K562 (cell line): Measurements from ENCODE around the gene SLC7A4. TPM values are rescaled to one million over a fixed set of nuclear protein-coding genes. Genes with fewer than 3 reads are reported as not detected.

Source experiments
- ATAC-seq: fragments of 200-7000 bp; cut with Tn5 transposase; 3 replicates; pipeline ENCODE4 v1.9.1; 2020; ENCODE audit warnings: moderate library complexity
- BruUV-seq: library from RNA; stranded (reverse); fragments of 400-500 nt; replicated peaks from 2 replicates; lab custom pipeline; 2021; lab: Mats Ljungman, UMichigan
- CTCF ChIA-PET: fragments of 300-600 bp; formaldehyde crosslinking; extraction: SDS; loops from one replicate; lab custom pipeline; 2021; ENCODE audit warnings: low intra/inter-chr PET ratio; lab: Yijun Ruan, JAX
- POLR2A ChIA-PET: fragments of 300-600, 350-650 bp; sonication (Branson Sonifier 250); formaldehyde crosslinking; extraction: SDS; loops from one replicate; lab custom pipeline; 2021; ENCODE audit warnings: antibody characterized with exemption, inconsistent platforms; lab: Yijun Ruan, JAX
- DNase-seq, 4 experiments: peaks; one replicate each; pipeline versions ENCODE4 v3.0.0 to v3.0.0-alpha.2; 2011 to 2018; ENCODE audit warnings: low spot score in 3 of 4, mixed read lengths in 3 of 4; ENCODE audit errors: extremely low read depth in 1 of 4
- FAIRE-seq: peaks from 2 replicates; lab custom pipeline; 2011; peaks lifted over from hg19 to GRCh38; lab: Jason Lieb, UNC
- H2AFZ ChIP-seq: 2 replicates; pipeline ENCODE4 v1.6.0; 2011; ENCODE audit warnings: low read depth, low read length, control low read depth, inconsistent platforms
- H3K27ac ChIP-seq: fragments of 200-600 bp; 3 replicates; pipeline ENCODE4 v1.8.0; 2011; ENCODE audit warnings: low read depth, mild to moderate bottlenecking, control low read depth, inconsistent platforms, low read length, moderate library complexity, mixed read lengths; ENCODE audit errors: extremely low read depth
- H3K27me3 ChIP-seq, 2 experiments: fragments of 300-600 bp in 1 of 2; 2 replicates in 1 of 2; 3 replicates in 1 of 2; pipeline versions ENCODE4 v1.6.0 to v1.8.0; 2011; ENCODE audit warnings: inconsistent platforms in 2 of 2, low read length in 2 of 2, mild to moderate bottlenecking in 1 of 2, mixed read lengths in 1 of 2, moderate library complexity in 1 of 2; ENCODE audit not compliant: control insufficient read depth in 2 of 2, insufficient read depth in 2 of 2
- H3K36me3 ChIP-seq: fragments of 300-600 bp; 3 replicates; pipeline ENCODE4 v1.8.0; 2011; ENCODE audit warnings: mild to moderate bottlenecking, low read length, inconsistent platforms; ENCODE audit not compliant: control insufficient read depth, insufficient read depth
- H3K4me1 ChIP-seq, 2 experiments: fragments of 200-600 bp in 1 of 2; replicated peaks in 1 of 2; 2 replicates in 1 of 2; 3 replicates in 1 of 2; pipeline versions ENCODE4 v1.5.1 to v1.8.0; 2011; ENCODE audit warnings: inconsistent platforms in 2 of 2, low read length in 2 of 2, mild to moderate bottlenecking in 1 of 2, mixed read lengths in 1 of 2, moderate library complexity in 1 of 2; ENCODE audit not compliant: control insufficient read depth in 2 of 2, insufficient read depth in 2 of 2
- H3K4me2 ChIP-seq: 2 replicates; pipeline ENCODE4 v1.6.1; 2011; ENCODE audit warnings: low read length, control low read depth, inconsistent platforms, mixed read lengths; ENCODE audit not compliant: insufficient read depth
- H3K4me3 ChIP-seq: fragments of 200-600 bp; sonication (generic), shearing (Covaris generic); 2 replicates; pipeline ENCODE4 v1.5.1; 2016; ENCODE audit warnings: control low read depth, inconsistent platforms
- H3K79me2 ChIP-seq: fragments of 200-600 bp; 3 replicates; pipeline ENCODE4 v1.8.0; 2011; ENCODE audit warnings: low read length, inconsistent platforms; ENCODE audit not compliant: control insufficient read depth, insufficient read depth
- H3K9ac ChIP-seq, 2 experiments: 2 replicates each; pipeline versions ENCODE4 v1.6.0 to v1.6.1; 2011; ENCODE audit warnings: low read depth in 2 of 2, low read length in 2 of 2, control low read depth in 1 of 2, inconsistent platforms in 1 of 2, mild to moderate bottlenecking in 1 of 2, mixed read lengths in 1 of 2; ENCODE audit not compliant: insufficient read depth in 1 of 2
- H3K9me1 ChIP-seq: one replicate; pipeline ENCODE4 v1.6.0; 2011; ENCODE audit warnings: inconsistent platforms, mild to moderate bottlenecking, low read length, moderate library complexity; ENCODE audit not compliant: control insufficient read depth, insufficient read depth
- H3K9me3 ChIP-seq: replicated peaks from 2 replicates; pipeline ENCODE4 v1.5.1; 2011; ENCODE audit warnings: low read depth, low read length, inconsistent platforms; ENCODE audit not compliant: control insufficient read depth, insufficient read depth
- H4K20me1 ChIP-seq: replicated peaks from 2 replicates; pipeline ENCODE4 v1.6.1; 2011; ENCODE audit warnings: low read length, inconsistent platforms, mixed read lengths; ENCODE audit not compliant: control insufficient read depth, insufficient read depth
- DMBX1 ChIP-seq: fragments of 250-450 bp; sonication (Bioruptor Pico); IDR thresholded peaks from 2 replicates; pipeline ENCODE4 v1.8.0; 2022; ENCODE audit warnings: inconsistent platforms, mild to moderate bottlenecking, moderate library complexity, borderline replicate concordance
- ELF4 ChIP-seq: fragments of 450-650 bp; formaldehyde crosslinking; IDR thresholded peaks from 2 replicates; pipeline ENCODE4 v1.4.0; 2022; ENCODE audit warnings: missing genetic modification characterization
- GTF2F1 ChIP-seq: IDR thresholded peaks from 2 replicates; pipeline ENCODE4 v1.6.1; 2011; ENCODE audit warnings: low read depth, low read length, improper control_type of control experiment
- HNRNPL ChIP-seq: fragments of 200-400 bp; formaldehyde crosslinking; IDR thresholded peaks from 2 replicates; pipeline ENCODE4 v1.6.1; 2017; ENCODE audit warnings: low read depth, mild to moderate bottlenecking, low read length
- TSC22D4 ChIP-seq: fragments of 450-650 bp; IDR thresholded peaks from 2 replicates; pipeline ENCODE4 v1.6.1; 2016; ENCODE audit warnings: missing genetic modification characterization, missing biosample characterization, control low read depth
- ZNF133 ChIP-seq: fragments of 250-450 bp; sonication (Bioruptor Pico); IDR thresholded peaks from 2 replicates; pipeline ENCODE4 v1.4.0; 2020; ENCODE audit warnings: mild to moderate bottlenecking
- WGBS: fragments of 100-300 bp; shearing (Covaris generic); methylation state at CpG from one replicate; pipeline ENCODE4 v1.1.6; 2016; ENCODE audit warnings: low coverage, mixed read lengths; ENCODE audit not compliant: insufficient coverage; ENCODE audit errors: missing lambda C conversion rate; 5-methylcytosine and 5-hydroxymethylcytosine counted together
- in situ Hi-C: fragments of 300-500 bp; cut with MboI; formaldehyde crosslinking; loops from 4 replicates; pipeline ENCODE4 v1.15.0; 2018; ENCODE audit warnings: inconsistent platforms, mixed read lengths
- intact Hi-C: fragments of 100-400 bp; cut with micrococcal nuclease; formaldehyde crosslinking; loops from 2 replicates; pipeline ENCODE4 v1.14.2; 2022
- polyA plus RNA-seq, 8 experiments: library from polyadenylated mRNA; depleted of rRNA in 4 of 8; stranded (reverse) in 5 of 8; unstranded in 3 of 8; fragments of >200 nt; fragmentation: Nextera tagmentation in 2 of 8; fragmentation: Illumina TruSeq in 1 of 8; extraction: Ambion mirVana in 2 of 8; extraction: Trizol in 1 of 8; gene quantifications; 2 replicates each; pipeline versions ENCODE4 v1.2.1 to v1.2.3, GENCODE V29; 2011 to 2014; ENCODE audit warnings: inconsistent platforms in 1 of 8, missing spikeins in 1 of 8
- total RNA-seq, 7 experiments: library from RNA; depleted of rRNA in 6 of 7; stranded (reverse); fragments of >200 nt in 6 of 7; fragmentation: Illumina TruSeq in 2 of 7; extraction: Trizol in 2 of 7; gene quantifications; 2 replicates each; pipeline versions ENCODE4 v1.2.1 to v1.2.3, GENCODE V29; 2011 to 2021; ENCODE audit warnings: low replicate concordance in 1 of 7
- TF ChIP-seq, protein P1 (sequence below), 2 experiments: fragments of 450-650 bp; formaldehyde crosslinking in 1 of 2; IDR thresholded peaks; 2 replicates each; pipeline versions ENCODE4 v1.4.0 to v1.6.1; 2014 to 2020; ENCODE audit warnings: mild to moderate bottlenecking in 2 of 2, borderline replicate concordance in 1 of 2, low read depth in 1 of 2
- TF ChIP-seq, protein P2 (sequence below), 3 experiments: fragments of 200-800 bp in 1 of 3; fragments of 250-450 bp in 1 of 3; fragments of 450-650 bp in 1 of 3; sonication (Bioruptor Pico) in 1 of 3; sonication (Bioruptor generic) in 1 of 3; formaldehyde crosslinking in 1 of 3; IDR thresholded peaks; 2 replicates each; pipeline versions ENCODE4 v1.6.1 to v1.8.0; 2016 to 2022; ENCODE audit warnings: mild to moderate bottlenecking in 2 of 3, missing genetic modification characterization in 2 of 3, missing compliant biosample characterization in 1 of 3, moderate library complexity in 1 of 3

Gene SLC7A4
- total and polyA plus RNA-seq, 9 of the 15 experiments (the other 6 are each of a cell fraction or from before 2014, with no cell fraction given): not detected

DNA sequence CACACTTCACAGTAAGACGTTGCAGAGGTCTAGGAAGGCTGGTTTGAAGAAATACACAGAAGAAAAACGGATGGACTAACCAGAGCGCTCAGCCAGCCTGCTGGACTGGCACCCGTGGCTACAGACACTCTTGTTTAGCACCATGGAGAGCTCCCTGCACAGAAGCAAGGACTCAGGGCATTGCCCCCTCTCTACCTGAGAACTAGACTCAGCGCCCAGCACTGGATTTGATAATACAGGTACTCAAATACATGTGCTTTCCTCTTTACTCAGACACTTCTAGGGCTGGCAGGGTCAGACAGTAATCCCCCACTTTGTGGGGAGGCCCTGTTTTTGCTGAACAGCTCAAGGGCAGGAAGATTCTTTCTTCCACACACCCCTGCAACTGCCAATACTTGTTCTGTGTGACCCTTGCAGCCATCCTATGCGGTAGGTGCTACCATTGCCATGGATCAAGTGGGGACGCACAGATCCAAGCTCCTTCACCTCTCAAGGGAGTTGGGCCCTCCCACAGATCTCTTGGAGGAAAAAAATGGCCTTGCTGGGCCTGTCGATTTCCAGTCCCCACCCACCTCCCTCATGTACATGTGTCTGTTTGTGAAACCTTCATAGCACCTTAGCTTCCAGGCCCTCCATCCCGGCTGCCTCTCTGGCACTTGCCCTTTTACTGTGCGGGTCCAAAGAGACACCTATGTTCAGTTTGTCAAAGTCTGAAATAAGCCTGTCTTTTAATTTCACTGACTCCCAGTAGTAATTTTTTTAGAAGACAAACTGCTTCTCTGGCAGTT lies 22.5 kb downstream of the SLC7A4 start:
- CTCF ChIA-PET: no interaction called here
- ATAC-seq (peak; percentile 16), DNase-seq (peak; percentile 85 to 87 (median 86)), FAIRE-seq (peak; percentile 48)
- intact Hi-C loops: loop anchor here (5.0 kb wide), 1 partner anchor 37 kb away; the partner anchor contains the start of gene LRRC74B
- no peak overlapping the region for H3K27ac ChIP-seq
- no peak overlapping the region for H2AFZ ChIP-seq
- H4K20me1 ChIP-seq: peaks cover 12% of the 10 kb centered on the region
- no peak overlapping the region; a peak in 1 of 4 replicates for H3K9ac ChIP-seq
- H3K79me2 ChIP-seq: peaks cover 7% of the 10 kb centered on the region; the same call in 2 of the 3 replicates
- no TSS peak for BruUV-seq
- H3K36me3 ChIP-seq: peaks cover 10% of the 10 kb centered on the region; the same call in 1 of the 3 replicates
- in situ Hi-C loops: no loop called here
- no peak overlapping the region for H3K4me3 ChIP-seq
- POLR2A ChIA-PET: interaction anchor here (0.7 to 13.9 kb wide), 7 partner anchors 10 to 254 kb away, joined by 3 to 333 read pairs (median 3); partner anchors contain the start of gene THAP7
- no peaks in the 10 kb centered on the region for H3K9me3 ChIP-seq
- 30% methylated on average over 10 of the region's 10 CpGs for WGBS
- H3K27me3 ChIP-seq: no peaks in the 10 kb centered on the region
- H3K9me1 ChIP-seq: peaks cover 7% of the 10 kb centered on the region
- H3K4me2 ChIP-seq: no peak overlapping the region
- H3K4me1 ChIP-seq: peaks cover 17 to 27% of the 10 kb centered on the region in 2 experiments
- no peak for TF ChIP-seq TSC22D4
- 0 out of 2 replicates have a peak, but pooled peaks have one; percentile 24 for TF ChIP-seq GTF2F1
- peak; percentile 95 for TF ChIP-seq HNRNPL
- TF ChIP-seq ZNF133 (CRISPR knock-in tag): peak; percentile 73; the same call in 1 of the 2 replicates
- TF ChIP-seq, protein P1, sequence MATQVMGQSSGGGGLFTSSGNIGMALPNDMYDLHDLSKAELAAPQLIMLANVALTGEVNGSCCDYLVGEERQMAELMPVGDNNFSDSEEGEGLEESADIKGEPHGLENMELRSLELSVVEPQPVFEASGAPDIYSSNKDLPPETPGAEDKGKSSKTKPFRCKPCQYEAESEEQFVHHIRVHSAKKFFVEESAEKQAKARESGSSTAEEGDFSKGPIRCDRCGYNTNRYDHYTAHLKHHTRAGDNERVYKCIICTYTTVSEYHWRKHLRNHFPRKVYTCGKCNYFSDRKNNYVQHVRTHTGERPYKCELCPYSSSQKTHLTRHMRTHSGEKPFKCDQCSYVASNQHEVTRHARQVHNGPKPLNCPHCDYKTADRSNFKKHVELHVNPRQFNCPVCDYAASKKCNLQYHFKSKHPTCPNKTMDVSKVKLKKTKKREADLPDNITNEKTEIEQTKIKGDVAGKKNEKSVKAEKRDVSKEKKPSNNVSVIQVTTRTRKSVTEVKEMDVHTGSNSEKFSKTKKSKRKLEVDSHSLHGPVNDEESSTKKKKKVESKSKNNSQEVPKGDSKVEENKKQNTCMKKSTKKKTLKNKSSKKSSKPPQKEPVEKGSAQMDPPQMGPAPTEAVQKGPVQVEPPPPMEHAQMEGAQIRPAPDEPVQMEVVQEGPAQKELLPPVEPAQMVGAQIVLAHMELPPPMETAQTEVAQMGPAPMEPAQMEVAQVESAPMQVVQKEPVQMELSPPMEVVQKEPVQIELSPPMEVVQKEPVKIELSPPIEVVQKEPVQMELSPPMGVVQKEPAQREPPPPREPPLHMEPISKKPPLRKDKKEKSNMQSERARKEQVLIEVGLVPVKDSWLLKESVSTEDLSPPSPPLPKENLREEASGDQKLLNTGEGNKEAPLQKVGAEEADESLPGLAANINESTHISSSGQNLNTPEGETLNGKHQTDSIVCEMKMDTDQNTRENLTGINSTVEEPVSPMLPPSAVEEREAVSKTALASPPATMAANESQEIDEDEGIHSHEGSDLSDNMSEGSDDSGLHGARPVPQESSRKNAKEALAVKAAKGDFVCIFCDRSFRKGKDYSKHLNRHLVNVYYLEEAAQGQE (IDR thresholded peaks at IDR 0.05; ENCODE audit: borderline replicate concordance): no peak
- TF ChIP-seq, protein P1 (CRISPR knock-in tag; IDR thresholded peaks at IDR 0.05; ENCODE audit: low read depth): peak; percentile 98
- TF ChIP-seq, protein P2, sequence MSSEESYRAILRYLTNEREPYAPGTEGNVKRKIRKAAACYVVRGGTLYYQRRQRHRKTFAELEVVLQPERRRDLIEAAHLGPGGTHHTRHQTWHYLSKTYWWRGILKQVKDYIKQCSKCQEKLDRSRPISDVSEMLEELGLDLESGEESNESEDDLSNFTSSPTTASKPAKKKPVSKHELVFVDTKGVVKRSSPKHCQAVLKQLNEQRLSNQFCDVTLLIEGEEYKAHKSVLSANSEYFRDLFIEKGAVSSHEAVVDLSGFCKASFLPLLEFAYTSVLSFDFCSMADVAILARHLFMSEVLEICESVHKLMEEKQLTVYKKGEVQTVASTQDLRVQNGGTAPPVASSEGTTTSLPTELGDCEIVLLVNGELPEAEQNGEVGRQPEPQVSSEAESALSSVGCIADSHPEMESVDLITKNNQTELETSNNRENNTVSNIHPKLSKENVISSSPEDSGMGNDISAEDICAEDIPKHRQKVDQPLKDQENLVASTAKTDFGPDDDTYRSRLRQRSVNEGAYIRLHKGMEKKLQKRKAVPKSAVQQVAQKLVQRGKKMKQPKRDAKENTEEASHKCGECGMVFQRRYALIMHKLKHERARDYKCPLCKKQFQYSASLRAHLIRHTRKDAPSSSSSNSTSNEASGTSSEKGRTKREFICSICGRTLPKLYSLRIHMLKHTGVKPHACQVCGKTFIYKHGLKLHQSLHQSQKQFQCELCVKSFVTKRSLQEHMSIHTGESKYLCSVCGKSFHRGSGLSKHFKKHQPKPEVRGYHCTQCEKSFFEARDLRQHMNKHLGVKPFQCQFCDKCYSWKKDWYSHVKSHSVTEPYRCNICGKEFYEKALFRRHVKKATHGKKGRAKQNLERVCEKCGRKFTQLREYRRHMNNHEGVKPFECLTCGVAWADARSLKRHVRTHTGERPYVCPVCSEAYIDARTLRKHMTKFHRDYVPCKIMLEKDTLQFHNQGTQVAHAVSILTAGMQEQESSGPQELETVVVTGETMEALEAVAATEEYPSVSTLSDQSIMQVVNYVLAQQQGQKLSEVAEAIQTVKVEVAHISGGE (CRISPR knock-in tag; IDR thresholded peaks at IDR 0.05): 0 out of 6 replicates have a peak, but pooled peaks of 1 of the 3 experiments have one; percentile 54
- no peak for TF ChIP-seq ELF4 (CRISPR knock-in tag)
- TF ChIP-seq DMBX1: peak; percentile 77
